ENCODE measurements around the gene ITIH5.
A peak's percentile ranks its signal among the peaks of the same experiment; 100 is the strongest.

ITIH5 gene

GRCh38 chr10:7571981-7572380, 94.8 kb downstream of the ITIH5 start:
- TF ChIP-seq, protein P1, sequence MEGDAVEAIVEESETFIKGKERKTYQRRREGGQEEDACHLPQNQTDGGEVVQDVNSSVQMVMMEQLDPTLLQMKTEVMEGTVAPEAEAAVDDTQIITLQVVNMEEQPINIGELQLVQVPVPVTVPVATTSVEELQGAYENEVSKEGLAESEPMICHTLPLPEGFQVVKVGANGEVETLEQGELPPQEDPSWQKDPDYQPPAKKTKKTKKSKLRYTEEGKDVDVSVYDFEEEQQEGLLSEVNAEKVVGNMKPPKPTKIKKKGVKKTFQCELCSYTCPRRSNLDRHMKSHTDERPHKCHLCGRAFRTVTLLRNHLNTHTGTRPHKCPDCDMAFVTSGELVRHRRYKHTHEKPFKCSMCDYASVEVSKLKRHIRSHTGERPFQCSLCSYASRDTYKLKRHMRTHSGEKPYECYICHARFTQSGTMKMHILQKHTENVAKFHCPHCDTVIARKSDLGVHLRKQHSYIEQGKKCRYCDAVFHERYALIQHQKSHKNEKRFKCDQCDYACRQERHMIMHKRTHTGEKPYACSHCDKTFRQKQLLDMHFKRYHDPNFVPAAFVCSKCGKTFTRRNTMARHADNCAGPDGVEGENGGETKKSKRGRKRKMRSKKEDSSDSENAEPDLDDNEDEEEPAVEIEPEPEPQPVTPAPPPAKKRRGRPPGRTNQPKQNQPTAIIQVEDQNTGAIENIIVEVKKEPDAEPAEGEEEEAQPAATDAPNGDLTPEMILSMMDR (conservative IDR thresholded peaks at IDR 0.05; ENCODE audit: low read length), result no peak
- H3K4me3 ChIP-seq (ENCODE audit: low read length), result no peak overlapping the region
- DNase-seq (ENCODE audit: low read depth), result no peak

DNA sequence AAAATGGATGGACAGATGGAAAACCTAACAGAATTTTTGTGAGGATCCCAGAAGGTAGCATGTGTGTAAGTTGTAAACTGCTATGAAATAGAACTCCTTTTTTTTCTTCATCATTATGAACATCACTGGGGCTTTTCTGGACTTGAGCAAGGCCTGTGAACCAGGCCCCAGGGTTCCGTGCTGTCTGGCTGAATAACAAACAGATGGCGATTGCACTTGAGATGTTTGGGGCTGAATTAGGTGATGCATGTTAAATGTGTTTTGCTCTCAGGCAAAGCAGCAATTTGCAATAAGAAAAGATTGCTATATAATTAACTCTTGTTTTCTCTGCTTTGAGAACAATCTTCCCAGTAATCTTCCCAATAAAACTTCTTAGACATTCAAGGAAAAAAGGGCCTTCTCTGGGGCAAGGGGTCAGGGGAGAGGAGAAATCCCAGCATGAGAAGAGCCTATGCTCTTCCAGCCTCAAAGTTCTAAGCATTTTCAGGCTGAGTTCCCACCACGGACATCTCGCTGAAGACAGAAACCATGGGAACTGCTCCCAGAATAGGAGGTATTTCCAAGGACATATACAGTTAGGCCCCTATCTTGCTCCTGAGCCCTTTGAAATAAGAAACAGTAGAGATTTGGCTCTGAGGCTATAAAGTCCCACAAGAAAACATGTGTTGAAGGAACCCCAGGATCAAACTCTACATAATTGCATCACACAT, 98.7 kb downstream of the ITIH5 start:
- peak; percentile 33 for DNase-seq (ENCODE audit: low read depth)
- no peak overlapping the region for H3K4me3 ChIP-seq (ENCODE audit: low read length)
- TF ChIP-seq, protein P1 (conservative IDR thresholded peaks at IDR 0.05; ENCODE audit: low read length), result no peak

DNA sequence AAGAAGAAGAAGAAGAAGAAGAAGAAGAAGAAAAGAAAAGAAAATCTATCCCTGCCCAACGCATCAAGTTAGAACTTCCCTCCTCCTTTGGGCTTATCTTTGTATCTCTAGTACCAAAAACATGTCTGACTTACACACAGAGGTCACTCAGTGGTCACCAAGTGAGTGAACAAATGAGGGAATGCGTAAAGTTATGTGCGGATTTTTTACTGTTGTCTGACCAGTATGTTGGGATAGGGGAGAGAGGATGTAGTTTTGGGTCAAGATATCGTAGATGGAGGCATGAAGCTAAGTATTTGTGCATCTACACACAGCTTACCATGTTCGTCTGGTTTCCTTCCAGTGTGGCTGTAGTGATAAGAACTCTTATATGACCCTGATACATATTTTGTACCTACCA, 99.9 kb downstream of the ITIH5 start:
- no peak for DNase-seq (ENCODE audit: low read depth)
- TF ChIP-seq, protein P1 (conservative IDR thresholded peaks at IDR 0.05; ENCODE audit: low read length), result no peak
- no peak overlapping the region for H3K4me3 ChIP-seq (ENCODE audit: low read length)

GRCh38 chr10:7565871-7566270, 100.9 kb downstream of the ITIH5 start:
- DNase-seq (ENCODE audit: low read depth), result no peak
- TF ChIP-seq, protein P1 (conservative IDR thresholded peaks at IDR 0.05; ENCODE audit: low read length), result no peak
- H3K4me3 ChIP-seq (ENCODE audit: low read length), result no peak overlapping the region

- H3K4me3 ChIP-seq (ENCODE audit: low read length), result no peak overlapping the region
- TF ChIP-seq, protein P1 (conservative IDR thresholded peaks at IDR 0.05; ENCODE audit: low read length), result no peak
- DNase-seq (ENCODE audit: low read depth), result no peak
These were observed 103.0 kb downstream of the ITIH5 start for GRCh38 chr10:7563770-7564169.

- TF ChIP-seq, protein P1 (conservative IDR thresholded peaks at IDR 0.05; ENCODE audit: low read length), result no peak
- DNase-seq (ENCODE audit: low read depth), result peak; percentile 79
- H3K4me3 ChIP-seq (ENCODE audit: low read length), result no peak overlapping the region
These were observed 103.4 kb downstream of the ITIH5 start for GRCh38 chr10:7563368-7563767.

- TF ChIP-seq, protein P1 (conservative IDR thresholded peaks at IDR 0.05; ENCODE audit: low read length), result no peak
- no peak for DNase-seq (ENCODE audit: low read depth)
- no peak overlapping the region for H3K4me3 ChIP-seq (ENCODE audit: low read length)
These were observed 104.8 kb downstream of the ITIH5 start for GRCh38 chr10:7561985-7562384.
